ENCODE results near the gene MTMR2. TPM values are rescaled to one million over a fixed set of nuclear protein-coding genes. Genes with fewer than 3 reads are reported as not detected.
A peak's percentile ranks its signal among the peaks of the same experiment; 100 is the strongest.

The MTMR2 gene
- total and polyA plus RNA-seq, 2 experiments from 2014 or later: 26.6 to 52.6 TPM

GRCh38 chr11:95886462-95886861 is 37.4 kb downstream of the MTMR2 start:
- peaks cover 4% of the 10 kb centered on the region; the same call in 1 of the 2 replicates for H3K36me3 ChIP-seq (ENCODE audit: insufficient read depth)
- no peaks in the 10 kb centered on the region for H3F3A ChIP-seq (replicated peaks; ENCODE audit: low read depth)
- H3K4me3 ChIP-seq: no peak overlapping the region
- no peak overlapping the region for H3K27ac ChIP-seq (ENCODE audit: low read depth)
- no peak for DNase-seq (ENCODE audit: low spot score)
- Mint-ChIP-seq H3K9me3 (no peaks in the 10 kb centered on the region), H3K4me1 (no peaks in the 10 kb centered on the region), H3K27me3 (ENCODE audit: insufficient read depth, low read depth, poor library complexity) (no peaks in the 10 kb centered on the region), H3K27ac (no peak overlapping the region), H3K36me3 (ENCODE audit: low read depth) (peaks cover 5% of the 10 kb centered on the region), H3K4me3 (no peak overlapping the region)
- no peaks in the 10 kb centered on the region for H3K4me1 ChIP-seq (ENCODE audit: insufficient read depth)
- peaks cover under 1% of the 10 kb centered on the region; the same call in 1 of the 2 replicates for H3K79me2 ChIP-seq (replicated peaks; ENCODE audit: insufficient read depth)
- no peaks in the 10 kb centered on the region for H3K9me2 ChIP-seq (ENCODE audit: insufficient read depth)
- no peaks in the 10 kb centered on the region for H3K27me3 ChIP-seq (ENCODE audit: insufficient read depth)
- H3K4me2 ChIP-seq: no peak overlapping the region
- TF ChIP-seq EZH2phosphoT487 (IDR thresholded peaks at IDR 0.05; ENCODE audit: unreplicated experiment) (no peak), ZNF331 (CRISPR knock-in tag; IDR thresholded peaks at IDR 0.05; ENCODE audit: low read depth) (no peak), ZNF462 (CRISPR knock-in tag; IDR thresholded peaks at IDR 0.05) (no peak), ETS1 (IDR thresholded peaks at IDR 0.05) (no peak)
- H4K20me1 ChIP-seq (replicated peaks; ENCODE audit: insufficient read depth): peaks cover 3% of the 10 kb centered on the region
- H2AFZ ChIP-seq: no peak overlapping the region
- no peak for ATAC-seq

GRCh38 chr11:95884802-95885201 is 39.1 kb downstream of the MTMR2 start:
- Histone ChIP-seq H3K36me3 (ENCODE audit: insufficient read depth) (peaks cover 4% of the 10 kb centered on the region; the same call in 1 of the 2 replicates), H3K27me3 (ENCODE audit: insufficient read depth) (no peaks in the 10 kb centered on the region), H3K4me2 (no peak overlapping the region), H3K4me3 (no peak overlapping the region), H2AFZ (no peak overlapping the region), H3K4me1 (ENCODE audit: insufficient read depth) (no peaks in the 10 kb centered on the region), H3F3A (replicated peaks; ENCODE audit: low read depth) (no peaks in the 10 kb centered on the region), H3K79me2 (replicated peaks; ENCODE audit: insufficient read depth) (no peaks in the 10 kb centered on the region), H4K20me1 (replicated peaks; ENCODE audit: insufficient read depth) (no peaks in the 10 kb centered on the region), H3K27ac (ENCODE audit: low read depth) (no peak overlapping the region), H3K9me2 (ENCODE audit: insufficient read depth) (no peaks in the 10 kb centered on the region)
- ATAC-seq (no peak), DNase-seq (ENCODE audit: low spot score) (no peak)
- Mint-ChIP-seq H3K27me3 (ENCODE audit: insufficient read depth, low read depth, poor library complexity) (no peaks in the 10 kb centered on the region), H3K4me1 (no peaks in the 10 kb centered on the region), H3K4me3 (no peak overlapping the region), H3K9me3 (no peaks in the 10 kb centered on the region), H3K27ac (peak overlapping the region; percentile 29; the same call in 1 of the 2 replicates), H3K36me3 (ENCODE audit: low read depth) (peaks cover 5% of the 10 kb centered on the region)
- no peak for TF ChIP-seq ZNF114 (CRISPR knock-in tag; IDR thresholded peaks at IDR 0.05)
- TF ChIP-seq POLR2AphosphoS5 (IDR thresholded peaks at IDR 0.05; ENCODE audit: low read depth): no peak
- TF ChIP-seq CTCF (conservative IDR thresholded peaks at IDR 0.05; ENCODE audit: low read depth in 2 of 2): no peak
- TF ChIP-seq NANOG (IDR thresholded peaks at IDR 0.05; ENCODE audit: borderline replicate concordance): no peak

All from GM23338 (cell line).